Endothelial cell of hepatic sinusoid (primary cell): Measurements from ENCODE around the gene AARS1.
"Not testable (repeated sequence)": the region's sequence is repeated elsewhere in the genome, so short reads cannot be mapped to it uniquely, and the experiment has no call there.

Experiments
- in situ Hi-C: cut with HindIII; loops from 2 replicates; pipeline ENCODE4 v1.10.0; 2017; ENCODE audit warnings: low sequenced_read_pairs

The AARS1 gene

GRCh38 chr16:70289229-70290094, at the start of gene AARS1:
Gene AARS1, minus strand, starts transcription at chr16:70289506. Its CDS starts 6,743 bp downstream, at chr16:70282763.
- in situ Hi-C loops, result loop anchor here (10.0 kb wide), 1 partner anchor 75 kb away; no protein-coding TSS in a partner anchor

- in situ Hi-C loops, result no loop called here
These were observed 48.5 kb upstream of the AARS1 start for GRCh38 chr16:70337814-70338213.

GRCh38 chr16:70332728-70333127, 43.4 kb upstream of the AARS1 start:
- in situ Hi-C loops, result not testable (repeated sequence)

- in situ Hi-C loops, result no loop called here
These were observed 42.5 kb upstream of the AARS1 start for GRCh38 chr16:70331588-70332358.

- in situ Hi-C loops, result no loop called here
These were observed 41.8 kb upstream of the AARS1 start for GRCh38 chr16:70331091-70331490.

GRCh38 chr16:70324998-70325747, 35.9 kb upstream of the AARS1 start:
- in situ Hi-C loops, result no loop called here

GRCh38 chr16:70320121-70320520, 30.8 kb upstream of the AARS1 start:
- in situ Hi-C loops, result no loop called here

GRCh38 chr16:70307726-70308125, 18.4 kb upstream of the AARS1 start:
- in situ Hi-C loops, result not testable (repeated sequence)

GRCh38 chr16:70306880-70307279, 17.6 kb upstream of the AARS1 start:
- in situ Hi-C loops, result no loop called here

GRCh38 chr16:70304892-70305448, 15.7 kb upstream of the AARS1 start:
- in situ Hi-C loops, result no loop called here

GRCh38 chr16:70302745-70303144, 13.4 kb upstream of the AARS1 start:
- in situ Hi-C loops, result no loop called here

- in situ Hi-C loops, result no loop called here
These were observed 11.8 kb upstream of the AARS1 start for GRCh38 chr16:70301121-70301520.

GRCh38 chr16:70298988-70299938, 10.0 kb upstream of the AARS1 start, which contains the start of gene DDX19B:
Gene DDX19B, plus strand, starts transcription at chr16:70299186. Its CDS starts 112 bp downstream, at chr16:70299298.
- in situ Hi-C loops, result loop anchor here (10.0 kb wide), 1 partner anchor 66 kb away; no protein-coding TSS in a partner anchor

GRCh38 chr16:70295634-70296033, 6.3 kb upstream of the AARS1 start:
- in situ Hi-C loops, result loop anchor here (10.0 kb wide), 1 partner anchor 69 kb away; no protein-coding TSS in a partner anchor

GRCh38 chr16:70294385-70295025, 5.2 kb upstream of the AARS1 start:
- in situ Hi-C loops, result loop anchor here (10.0 kb wide), 1 partner anchor 70 kb away; no protein-coding TSS in a partner anchor

- in situ Hi-C loops, result loop anchor here (10.0 kb wide), 1 partner anchor 73 kb away; no protein-coding TSS in a partner anchor
These were observed 2.8 kb upstream of the AARS1 start for GRCh38 chr16:70292148-70292547.

- in situ Hi-C loops, result loop anchor here (10.0 kb wide), 1 partner anchor 74 kb away; no protein-coding TSS in a partner anchor
These were observed 1.7 kb upstream of the AARS1 start for GRCh38 chr16:70290949-70291519.

GRCh38 chr16:70287304-70287971, 1.9 kb downstream of the AARS1 start:
- in situ Hi-C loops, result not testable (repeated sequence)
